Ramos (cell line): ENCODE measurements around the gene FAXC.

Experiments used
- in situ Hi-C: fragments of 300-500 bp; cut with MboI; formaldehyde crosslinking; loops from one replicate; pipeline ENCODE4 v1.14.3; 2022; ENCODE audit warnings: low sequenced_read_pairs; ENCODE audit not compliant: unreplicated experiment

Gene FAXC

DNA sequence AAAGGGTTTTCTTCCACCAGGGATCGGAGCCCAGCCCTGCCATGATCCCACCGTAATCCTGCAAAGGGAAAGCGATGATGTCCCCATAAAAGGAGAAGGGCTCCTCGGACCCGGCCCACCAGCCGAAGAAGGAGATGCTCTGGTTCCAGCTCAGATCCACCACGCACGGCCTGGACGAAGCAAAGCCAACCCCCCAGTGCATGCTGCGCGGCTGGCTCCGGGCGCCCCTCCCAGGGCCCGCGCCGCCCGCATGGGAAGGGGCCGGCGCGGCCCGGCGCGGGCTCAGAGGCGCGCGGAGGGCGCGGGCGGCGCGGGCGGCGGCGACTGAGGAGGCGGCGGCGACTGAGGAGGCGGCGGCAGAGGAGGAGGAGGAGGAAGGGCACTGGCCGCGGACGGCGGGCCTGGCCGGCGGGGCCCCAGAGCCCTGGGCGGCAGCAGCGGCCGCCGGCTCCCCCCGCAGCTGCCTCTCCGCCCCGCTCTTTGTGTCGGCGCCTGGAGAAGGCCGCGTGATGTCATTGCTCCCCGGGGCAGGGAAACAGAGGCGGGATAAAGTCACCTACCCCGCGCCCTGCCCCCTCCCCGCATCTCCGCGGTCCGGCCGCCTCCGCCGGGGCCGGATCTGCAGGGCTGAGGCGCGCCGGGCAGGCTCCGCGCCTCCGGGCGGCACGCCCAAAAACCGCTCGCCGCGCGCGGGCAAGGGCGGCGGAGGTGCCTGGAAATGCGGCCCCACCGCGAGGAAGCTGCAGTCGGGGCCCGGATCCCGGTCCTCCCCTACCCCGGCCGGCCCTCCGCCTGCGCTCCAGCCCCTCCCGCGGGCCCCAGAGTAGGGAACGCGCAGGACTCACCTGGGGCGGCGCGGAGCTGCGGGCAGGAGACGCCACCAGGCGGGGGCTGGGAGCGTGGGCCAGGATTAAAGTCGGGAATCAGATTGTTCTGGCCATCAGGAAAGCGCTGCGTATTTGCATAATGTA is at the start of gene FAXC:
FAXC (minus strand) TSS at position 504 of the 971 bp plus-strand sequence; CDS start at position 202, 302 bp downstream.
- in situ Hi-C loops = loop anchor here (25.0 kb wide), 1 partner anchor 388 kb away; no protein-coding TSS in a partner anchor

DNA sequence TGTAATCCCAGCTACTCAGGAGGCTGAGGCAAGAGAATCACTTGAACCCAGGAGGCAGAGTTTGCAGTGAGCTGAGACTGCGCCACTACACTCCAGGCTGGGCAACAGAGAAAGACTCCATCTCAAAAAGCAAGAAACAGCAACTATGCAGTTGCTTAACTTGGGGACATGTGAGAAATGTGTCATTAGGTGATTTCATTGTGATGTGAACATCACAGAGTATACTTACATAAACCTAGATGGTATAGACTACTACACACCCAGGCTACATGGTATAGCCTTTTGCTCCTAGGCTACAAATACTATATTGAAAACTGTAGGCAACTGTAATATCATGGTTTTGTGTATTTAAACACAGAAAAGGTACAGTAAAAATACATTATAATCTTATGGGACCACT is 47.8 kb upstream of the FAXC start:
- in situ Hi-C loops = no loop called here

DNA sequence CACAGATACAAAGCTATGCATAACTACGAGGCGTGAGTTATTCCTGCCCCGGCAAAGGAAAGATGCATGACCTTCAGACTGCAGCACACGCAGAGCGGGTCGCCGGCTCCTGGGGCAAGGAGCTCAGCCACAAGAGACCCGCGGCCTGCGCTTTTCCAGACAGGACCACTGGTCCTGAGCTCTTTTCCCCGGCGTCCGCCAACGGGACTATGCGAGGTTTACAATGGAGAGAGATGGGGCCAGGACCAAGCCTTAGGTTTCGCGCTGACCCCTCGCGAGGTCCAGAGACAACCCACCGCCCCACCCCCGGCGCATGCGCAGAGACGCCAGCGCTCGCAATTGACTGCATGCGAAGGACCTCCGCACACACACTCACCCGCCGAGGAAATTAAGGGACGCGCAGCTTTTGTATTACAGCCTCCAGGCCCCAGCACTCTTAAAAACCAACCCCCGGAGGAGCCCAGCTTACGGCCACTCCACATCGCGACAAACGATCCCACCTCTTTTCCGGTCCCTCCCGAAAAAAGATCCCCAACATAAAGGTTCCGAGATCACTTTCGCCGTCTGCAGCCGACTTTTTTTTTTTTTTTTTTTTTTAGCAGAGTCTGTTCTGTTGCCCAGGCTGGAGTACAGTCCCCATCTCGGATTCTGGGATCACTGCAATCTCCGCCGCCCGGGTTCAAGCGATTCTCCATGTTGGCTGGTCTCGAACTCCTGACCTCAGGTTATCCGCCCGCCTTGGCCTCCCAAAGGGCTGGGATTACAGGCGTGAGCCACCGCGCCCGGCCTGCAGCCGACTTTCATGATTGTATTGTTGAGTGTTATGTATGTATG is 44.4 kb upstream of the FAXC start, which contains the start of gene COQ3:
COQ3 (minus strand) TSS at position 498 of the 834 bp plus-strand sequence; CDS start at position 482, 16 bp downstream.
- in situ Hi-C loops = no loop called here

DNA sequence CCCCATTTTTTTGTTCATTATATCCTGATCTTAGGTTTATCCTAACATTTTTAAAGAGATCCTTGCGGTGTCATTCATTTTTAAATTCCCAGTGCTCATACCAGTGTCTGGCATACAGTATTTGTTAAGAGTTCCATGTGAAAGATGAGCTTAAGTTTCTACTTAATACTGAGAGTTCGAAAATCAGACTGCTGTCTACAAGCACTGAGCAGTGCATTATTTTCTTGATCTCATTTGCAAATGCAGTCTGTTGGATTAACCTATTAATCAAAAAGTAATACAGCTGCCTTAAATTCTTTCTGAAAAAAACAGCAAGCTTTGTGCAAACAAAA is 43.9 kb upstream of the FAXC start:
- in situ Hi-C loops = no loop called here

DNA sequence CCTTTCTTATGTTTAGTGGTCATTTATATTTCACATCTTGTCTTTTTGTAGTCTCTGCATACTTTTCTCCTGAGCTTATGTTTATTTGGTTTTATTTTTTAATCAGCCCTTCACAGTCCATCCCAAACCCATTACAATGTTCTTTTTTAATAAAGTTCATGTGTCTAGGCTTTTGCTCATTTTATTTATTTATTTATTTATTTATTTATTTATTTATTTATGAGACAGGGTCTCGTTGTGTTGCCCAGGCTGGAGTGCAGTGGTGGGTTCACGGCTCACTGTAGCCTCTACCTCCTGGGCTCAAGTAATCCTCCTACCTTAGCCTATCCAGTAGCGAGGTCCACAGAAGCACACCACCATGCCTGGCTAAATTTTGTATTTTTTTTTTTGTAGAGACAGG is 41.4 kb upstream of the FAXC start:
- in situ Hi-C loops = no loop called here

DNA sequence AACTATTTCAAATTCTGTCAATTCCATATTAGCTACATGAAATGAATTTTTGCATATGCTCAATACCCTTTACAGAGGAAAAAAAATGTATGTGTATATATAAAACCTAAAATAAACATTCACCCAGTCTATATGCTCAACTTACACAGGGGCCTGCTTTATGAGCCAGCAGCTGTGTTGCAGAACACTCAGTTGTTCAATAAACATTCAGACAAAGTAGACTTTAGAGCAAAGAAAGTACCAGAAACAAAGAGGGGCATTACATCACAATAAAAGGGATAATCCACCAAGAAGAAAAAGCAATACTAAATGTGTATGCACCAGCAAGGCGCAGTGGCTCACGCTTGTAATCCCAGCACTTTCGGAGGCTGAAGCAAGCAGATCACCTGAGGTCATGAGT is 35.0 kb upstream of the FAXC start:
- in situ Hi-C loops = no loop called here

DNA sequence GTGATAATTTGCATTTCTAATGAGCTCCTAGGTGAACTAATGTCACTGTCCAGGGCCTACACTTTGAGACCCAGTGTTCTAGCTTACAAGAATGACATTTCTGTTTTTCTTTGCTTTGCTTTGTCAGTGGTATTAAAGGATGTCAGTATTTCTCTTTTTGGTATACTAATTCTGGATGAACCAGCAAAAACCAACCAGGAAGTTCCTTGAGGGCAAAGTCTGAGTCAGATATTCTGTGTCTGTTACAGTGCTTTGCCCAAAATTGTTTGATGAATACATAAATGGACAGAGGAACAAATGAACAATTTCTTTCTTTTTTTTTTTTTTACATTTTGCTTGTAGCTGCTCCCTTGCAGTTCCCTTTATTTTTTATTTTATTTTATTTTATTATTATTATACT is 29.2 kb upstream of the FAXC start:
- in situ Hi-C loops = no loop called here

DNA sequence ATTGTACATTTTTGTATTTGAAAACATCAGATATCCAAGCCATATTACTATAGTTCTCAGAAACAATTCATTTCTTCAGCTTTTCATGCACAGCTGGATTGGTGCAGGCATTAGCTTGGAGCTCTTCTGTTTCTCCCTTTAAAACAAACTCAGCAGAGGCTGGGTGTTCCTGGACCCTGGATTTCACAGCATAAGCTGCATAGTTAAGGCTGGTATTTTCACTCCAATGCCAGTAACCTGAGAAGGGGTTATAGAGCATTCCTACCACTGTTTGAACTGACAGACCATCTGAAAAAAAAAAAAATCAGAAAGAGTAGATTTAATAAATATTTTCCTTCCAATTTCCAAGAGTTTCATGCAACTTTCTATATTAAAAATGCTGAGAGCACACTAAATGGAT is 20.1 kb upstream of the FAXC start:
- in situ Hi-C loops = no loop called here

DNA sequence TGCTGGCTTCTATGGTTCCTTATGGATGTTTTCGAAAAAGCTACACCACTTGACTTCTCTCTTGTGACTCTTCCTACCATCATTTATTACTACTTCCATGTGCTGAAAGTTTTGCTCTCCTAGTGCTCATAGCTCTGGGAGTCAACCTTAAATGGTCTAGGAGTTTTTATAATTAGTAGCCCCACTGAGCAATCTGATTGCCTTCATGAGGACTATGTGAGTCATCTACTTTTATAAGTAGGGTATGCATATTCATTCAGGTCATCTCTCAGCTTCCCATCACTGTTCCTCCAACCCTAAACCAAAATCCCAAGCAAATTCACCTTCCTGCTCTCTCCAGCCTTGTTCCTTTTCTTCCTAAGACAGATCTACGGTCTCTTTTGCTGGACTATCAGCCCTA is 17.4 kb upstream of the FAXC start:
- in situ Hi-C loops = no loop called here

DNA sequence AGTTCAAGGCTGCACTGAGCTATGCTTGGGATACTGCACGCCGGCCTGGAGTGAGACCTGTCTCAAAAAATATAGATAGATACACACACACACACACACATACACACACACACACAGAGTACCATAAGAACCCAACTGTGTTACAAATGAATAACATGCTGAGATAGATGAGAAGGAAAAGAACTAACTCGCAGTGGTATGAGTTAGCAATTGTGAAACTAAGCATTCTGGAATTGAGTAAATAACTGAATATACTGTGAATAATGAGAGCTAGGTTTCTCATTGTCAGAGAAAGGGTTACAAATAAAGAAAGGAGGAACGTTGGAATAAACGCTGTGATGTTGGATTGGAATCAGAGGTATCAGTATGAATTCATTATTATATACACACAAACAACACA is 14.6 kb upstream of the FAXC start:
- in situ Hi-C loops = no loop called here

DNA sequence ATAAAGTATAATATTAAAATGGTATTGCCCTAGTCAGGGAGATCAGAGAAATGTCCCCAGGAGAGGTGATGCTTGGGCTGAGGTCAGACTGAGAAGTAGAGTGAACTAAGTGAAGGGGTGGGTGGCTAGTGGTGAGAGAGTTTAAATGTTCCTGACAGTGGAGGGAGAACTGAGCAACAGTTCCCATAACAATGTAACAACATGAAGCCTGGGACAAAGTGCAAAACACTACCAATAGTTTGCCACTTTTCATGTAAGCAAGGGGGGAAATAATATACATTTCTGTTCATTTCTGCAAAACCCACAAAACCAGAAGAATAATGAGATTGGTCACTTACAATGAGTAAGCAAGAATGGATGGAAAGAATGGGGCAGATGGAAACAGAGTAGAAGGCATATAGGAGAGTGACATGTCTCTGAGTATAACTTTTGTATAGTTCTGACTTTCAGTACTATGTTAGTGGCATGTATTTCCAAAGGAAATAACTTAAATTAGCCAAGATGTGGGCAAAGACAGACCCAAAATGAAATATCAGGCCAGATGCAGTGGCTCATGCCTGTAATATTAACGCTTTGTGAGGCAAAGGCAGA is 13.3 kb upstream of the FAXC start:
- in situ Hi-C loops = no loop called here

DNA sequence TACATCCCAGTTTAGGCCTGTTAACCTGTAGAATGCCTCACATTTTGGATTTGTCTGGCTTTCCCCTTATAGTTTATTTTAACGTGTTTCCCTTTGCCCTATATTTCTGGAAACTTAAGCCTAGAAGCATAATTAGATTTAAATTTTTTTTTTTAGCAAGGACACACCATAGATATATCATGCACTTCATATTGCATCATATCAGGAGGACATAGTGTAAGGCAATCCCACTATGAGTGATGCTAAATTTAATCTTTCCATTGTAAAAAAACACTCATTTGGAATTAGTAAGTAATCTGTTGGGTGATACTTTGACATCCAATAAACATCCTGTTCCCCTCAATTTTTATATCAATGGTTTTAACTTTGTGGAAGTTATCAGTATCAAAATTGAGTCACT is 10.3 kb upstream of the FAXC start:
- in situ Hi-C loops = no loop called here

DNA sequence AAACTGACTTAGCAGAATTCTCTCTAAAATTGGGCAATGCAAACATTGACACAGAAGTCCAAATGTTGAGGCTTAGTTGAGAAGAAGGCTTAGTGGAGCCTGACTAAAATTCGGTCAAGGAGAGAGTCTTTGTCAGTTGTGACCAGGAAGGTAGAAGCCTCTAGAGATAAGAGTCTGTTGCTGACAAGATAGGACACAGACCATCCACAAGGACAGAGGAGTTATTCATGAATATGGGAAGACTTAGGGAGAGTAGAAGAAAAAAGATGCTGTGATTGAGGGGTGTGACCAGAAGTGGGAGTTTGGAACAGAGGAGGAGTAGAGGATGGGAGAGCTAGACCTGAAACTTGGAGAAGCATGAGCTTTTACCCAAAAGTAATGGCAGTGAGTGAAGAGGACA is 7.2 kb upstream of the FAXC start:
- in situ Hi-C loops = no loop called here

DNA sequence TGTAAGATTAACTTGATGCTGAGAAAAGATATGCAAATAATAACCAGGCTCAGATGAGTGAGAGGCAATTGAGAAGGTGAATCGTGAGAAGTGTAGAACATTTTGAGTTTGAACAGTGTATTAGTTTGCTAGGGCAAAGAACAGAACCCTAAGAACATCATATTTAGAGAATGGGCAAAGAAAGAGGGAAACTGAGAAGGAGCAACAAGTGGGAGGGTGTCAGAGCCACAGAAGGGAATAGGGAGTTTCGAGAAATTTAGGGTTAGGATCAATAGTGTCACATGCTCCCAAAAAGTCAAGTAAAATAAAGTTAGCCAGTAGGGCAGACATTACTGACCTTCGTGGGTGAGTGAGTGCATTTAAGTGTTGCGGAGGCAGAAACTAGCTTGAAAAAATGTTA is 5.5 kb upstream of the FAXC start:
- in situ Hi-C loops = no loop called here

DNA sequence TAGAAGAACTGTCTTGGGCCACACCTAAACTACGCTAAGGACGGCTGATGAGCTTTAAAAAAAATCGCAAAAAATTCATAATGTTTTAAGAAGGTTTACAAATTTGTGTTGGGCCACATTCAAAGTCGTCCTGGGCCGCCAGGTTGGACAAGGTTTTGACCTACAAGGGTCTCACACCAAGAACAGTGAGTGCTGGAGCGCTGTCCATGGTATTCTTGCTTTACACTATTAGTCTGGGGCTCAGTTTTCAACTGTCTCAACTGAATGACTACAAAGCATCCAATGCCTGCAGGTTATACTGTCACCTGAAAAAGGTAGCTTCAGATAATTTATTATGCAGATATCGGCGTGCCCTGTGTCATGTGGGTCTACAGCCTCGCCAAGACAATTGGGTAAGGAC is 3.7 kb upstream of the FAXC start:
- in situ Hi-C loops = no loop called here

DNA sequence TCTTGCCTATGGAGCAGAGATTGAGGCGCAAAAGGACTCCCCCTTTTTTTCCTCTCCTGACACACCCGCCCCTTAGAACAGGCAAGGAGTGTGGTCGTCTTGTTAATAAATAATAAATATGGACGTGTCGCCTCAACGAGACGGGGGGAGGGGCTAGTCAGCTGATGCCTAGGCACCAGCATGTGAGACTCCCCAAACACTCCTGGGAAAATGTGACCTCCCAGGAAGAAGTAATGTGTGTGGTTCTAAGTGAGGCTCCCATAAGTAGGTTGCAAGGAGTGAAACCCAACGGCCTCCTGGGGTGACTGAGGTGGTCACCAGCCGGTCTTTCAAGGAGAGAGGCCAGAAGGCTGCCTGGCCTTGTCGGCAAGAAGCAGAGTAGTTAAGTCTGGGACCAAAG is 1.1 kb upstream of the FAXC start:
- in situ Hi-C loops = no loop called here

DNA sequence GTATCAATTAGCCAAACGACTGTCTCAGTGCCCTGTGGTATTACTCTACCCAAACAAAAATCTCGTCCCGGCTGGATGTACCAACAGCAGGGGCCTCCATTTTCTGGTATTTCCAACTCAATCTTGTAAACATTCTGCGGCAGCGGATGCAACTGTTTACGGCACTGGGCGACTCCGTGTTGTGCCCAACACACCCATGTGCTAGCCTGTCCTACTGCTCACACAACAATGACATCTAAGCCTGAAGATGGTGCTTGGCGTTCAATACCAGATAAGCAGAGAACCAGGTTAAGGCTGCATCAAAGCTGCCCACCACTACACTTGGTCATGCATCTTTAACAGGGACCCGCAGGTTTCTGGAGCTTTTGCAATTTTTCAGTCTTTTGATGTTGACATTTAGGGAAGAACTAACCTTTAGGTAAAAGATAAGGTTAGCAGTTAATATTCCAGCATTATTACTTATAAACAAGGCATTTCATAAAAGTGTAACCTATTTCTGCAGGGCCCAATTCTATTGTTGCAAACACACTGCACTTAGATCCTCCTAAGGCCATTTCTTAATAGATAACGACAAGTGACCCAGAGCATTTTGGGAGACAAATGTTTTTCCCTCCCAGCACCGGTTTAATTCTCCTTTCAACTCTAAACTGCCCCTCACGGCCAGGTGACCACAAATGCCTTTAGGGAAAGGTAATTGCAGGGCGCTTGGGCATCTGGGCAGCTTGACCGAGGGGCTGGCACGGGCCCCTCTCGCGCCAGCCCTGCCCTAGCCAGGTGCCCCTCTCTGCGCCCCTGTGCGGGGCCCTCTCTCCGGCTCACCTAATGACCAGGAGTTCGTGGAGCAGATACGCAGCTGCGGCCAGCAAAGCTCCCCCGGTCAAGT is 945 bp downstream of the FAXC start:
- in situ Hi-C loops = loop anchor here (25.0 kb wide), 1 partner anchor 389 kb away; no protein-coding TSS in a partner anchor

DNA sequence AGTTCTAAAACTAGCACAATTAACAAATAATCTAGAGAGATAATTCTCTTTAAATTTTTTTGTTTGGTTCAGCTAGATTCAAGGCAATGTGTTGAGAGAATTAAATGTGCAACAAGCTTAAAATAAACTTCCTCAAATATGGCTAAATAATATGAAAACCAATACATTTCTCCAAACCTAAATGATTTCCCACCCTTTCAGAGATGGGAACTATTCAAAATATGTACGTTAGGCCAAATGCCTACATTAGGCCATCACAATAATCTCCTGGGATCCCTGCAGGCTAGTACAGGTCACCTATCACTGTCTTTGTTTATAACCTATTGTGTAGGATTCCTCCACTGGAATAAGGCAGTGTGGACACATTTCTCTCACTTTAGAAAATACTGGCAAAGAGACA is 1.7 kb downstream of the FAXC start:
- in situ Hi-C loops = loop anchor here (25.0 kb wide), 1 partner anchor 389 kb away; no protein-coding TSS in a partner anchor

DNA sequence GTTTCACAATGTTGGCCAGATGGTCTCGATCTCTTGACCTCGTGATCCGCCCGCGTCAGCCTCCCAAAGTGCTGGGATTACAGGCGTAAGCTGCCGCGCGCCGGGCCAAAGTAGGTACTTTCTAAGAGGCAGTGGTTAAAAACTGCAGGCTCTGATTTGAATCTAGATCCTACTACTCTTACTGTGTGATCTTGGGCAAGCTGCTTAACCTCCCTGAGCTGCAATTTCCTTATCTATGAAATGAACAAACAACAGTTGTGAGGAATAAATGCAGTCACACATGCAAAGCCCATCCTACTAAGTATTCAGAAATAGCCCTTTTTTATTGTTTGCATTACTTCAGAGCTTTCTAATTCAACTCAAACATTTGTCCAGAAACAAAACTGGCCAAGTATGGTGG is 2.9 kb downstream of the FAXC start:
- in situ Hi-C loops = loop anchor here (25.0 kb wide), 1 partner anchor 391 kb away; no protein-coding TSS in a partner anchor

DNA sequence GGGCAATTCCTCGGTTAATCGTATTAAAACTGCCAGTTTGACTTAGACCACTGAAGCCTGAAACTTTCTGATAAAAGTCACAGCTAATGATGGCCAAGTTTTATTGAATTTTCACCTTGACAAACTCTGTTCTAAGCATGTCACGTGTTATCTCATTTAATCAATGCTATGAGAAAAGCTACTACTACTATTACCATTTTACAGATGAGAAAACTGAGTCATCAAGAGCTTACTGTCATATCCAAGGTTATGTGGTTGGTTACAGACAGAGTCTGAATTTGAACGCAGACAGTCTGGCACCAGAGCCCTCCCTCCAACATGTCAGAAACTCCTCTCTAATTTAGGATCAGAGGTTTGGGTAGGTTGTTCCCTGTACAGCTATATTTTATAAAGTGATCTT is 4.3 kb downstream of the FAXC start:
- in situ Hi-C loops = loop anchor here (25.0 kb wide), 1 partner anchor 392 kb away; no protein-coding TSS in a partner anchor
